Fibroblast of lung (primary cell): ENCODE measurements around the gene TPCN2.

ENCODE experiments used
- EZH2 ChIP-seq: IDR thresholded peaks from 2 replicates; pipeline ENCODE4 v1.5.1; 2012; ENCODE audit warnings: low read length, control low read depth, mild to moderate bottlenecking; ENCODE audit errors: missing control alignments
- TF ChIP-seq, protein P1 (sequence below), 2 donors: IDR thresholded peaks in 1 of 2; conservative IDR thresholded peaks in 1 of 2; 1 replicate in 1 of 2; 2 replicates in 1 of 2; pipeline ENCODE4 v1.5.1; 2011 to 2012; ENCODE audit warnings: low read length in 2 of 2, control low read depth in 1 of 2, inconsistent platforms in 1 of 2, low read depth in 1 of 2, mild to moderate bottlenecking in 1 of 2

DNA sequence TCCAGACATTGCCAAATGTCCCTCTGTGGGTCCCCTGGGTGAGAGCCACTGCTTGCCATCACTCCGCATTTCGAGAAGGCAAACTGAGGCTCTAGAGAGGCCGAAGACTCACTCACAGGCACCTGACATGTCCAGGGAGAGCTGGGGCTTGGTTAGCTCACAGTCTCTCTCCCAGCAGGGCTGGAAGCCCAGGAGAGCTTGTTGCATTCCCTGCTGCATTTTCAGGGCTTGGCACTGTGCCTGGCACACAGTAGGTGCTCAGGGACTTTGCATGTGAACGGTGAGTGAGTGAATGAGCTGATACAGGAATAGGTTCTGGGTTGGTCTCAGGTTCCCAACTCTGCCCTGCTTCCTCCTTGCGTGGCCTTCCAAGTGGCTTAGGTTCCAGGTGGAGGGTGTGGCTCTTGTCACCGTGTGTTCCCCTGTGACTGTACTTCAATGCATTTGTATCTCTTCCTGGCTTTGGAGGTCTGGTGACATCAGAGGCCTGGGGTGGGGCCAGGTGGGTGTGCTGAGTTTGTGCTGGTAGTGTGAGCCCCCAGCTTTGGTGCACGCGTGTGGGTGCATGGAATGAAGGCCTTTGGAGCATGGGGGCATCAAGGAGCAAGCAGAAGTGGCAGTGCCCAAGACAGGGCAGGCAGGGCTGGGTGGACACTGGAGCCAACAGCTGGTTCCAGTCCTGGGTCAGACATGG is 88.6 kb downstream of the TPCN2 start:
- TF ChIP-seq, protein P1, sequence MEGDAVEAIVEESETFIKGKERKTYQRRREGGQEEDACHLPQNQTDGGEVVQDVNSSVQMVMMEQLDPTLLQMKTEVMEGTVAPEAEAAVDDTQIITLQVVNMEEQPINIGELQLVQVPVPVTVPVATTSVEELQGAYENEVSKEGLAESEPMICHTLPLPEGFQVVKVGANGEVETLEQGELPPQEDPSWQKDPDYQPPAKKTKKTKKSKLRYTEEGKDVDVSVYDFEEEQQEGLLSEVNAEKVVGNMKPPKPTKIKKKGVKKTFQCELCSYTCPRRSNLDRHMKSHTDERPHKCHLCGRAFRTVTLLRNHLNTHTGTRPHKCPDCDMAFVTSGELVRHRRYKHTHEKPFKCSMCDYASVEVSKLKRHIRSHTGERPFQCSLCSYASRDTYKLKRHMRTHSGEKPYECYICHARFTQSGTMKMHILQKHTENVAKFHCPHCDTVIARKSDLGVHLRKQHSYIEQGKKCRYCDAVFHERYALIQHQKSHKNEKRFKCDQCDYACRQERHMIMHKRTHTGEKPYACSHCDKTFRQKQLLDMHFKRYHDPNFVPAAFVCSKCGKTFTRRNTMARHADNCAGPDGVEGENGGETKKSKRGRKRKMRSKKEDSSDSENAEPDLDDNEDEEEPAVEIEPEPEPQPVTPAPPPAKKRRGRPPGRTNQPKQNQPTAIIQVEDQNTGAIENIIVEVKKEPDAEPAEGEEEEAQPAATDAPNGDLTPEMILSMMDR (conservative IDR thresholded peaks at IDR 0.05 in 1 of 2, IDR thresholded peaks at IDR 0.05 in 1 of 2; ENCODE audit: low read depth in 1 of 2, low read length in 2 of 2) = no peak
- no peak for TF ChIP-seq EZH2
